Activated T-helper 9 cell treated with anti-CD3 and anti-CD28 coated beads, Interleukin-2, amount 50 U/mL, for 16 hours (primary cell): ENCODE results near the gene ANKRD37.

Experiments
- DNase-seq: peaks from one replicate; pipeline ENCODE4 v3.0.0-alpha.2; 2020; ENCODE audit warnings: low read depth

The ANKRD37 gene

DNA sequence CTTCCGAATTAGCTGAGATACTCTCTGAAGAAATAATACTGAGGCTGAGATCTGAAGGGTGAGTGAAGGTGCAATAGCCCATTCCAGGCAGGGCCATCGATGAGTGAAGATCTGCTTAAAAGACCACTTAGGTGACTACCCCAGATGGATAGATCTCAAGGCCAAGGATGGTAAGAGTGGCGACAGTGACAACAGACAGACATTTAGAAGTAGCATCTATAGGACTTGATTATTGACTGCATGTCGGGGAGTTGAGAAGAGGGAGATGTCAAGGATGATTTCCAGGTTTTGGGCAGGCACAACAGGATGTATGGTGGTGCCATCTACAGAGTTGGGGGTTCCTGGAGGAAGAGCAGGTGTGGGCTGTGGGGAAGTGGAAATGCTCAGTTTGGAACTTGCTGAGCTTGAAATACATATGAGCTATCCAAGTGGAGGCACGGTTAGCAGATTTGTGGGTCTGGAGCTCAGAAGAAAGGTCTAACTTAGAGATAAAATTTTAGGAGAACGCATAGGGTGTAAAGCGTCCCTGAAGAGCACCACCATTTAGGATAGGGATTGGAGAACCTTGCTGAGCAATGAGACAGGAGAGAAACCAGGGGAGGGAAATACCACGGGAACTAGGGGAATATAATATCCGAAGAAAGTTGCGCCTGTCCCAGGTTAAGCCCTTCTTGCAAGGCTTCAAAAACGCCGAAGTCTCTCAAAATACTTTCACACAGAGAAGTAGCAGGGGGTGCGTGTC, 28.4 kb downstream of the ANKRD37 start:
- DNase-seq: no peak

DNA sequence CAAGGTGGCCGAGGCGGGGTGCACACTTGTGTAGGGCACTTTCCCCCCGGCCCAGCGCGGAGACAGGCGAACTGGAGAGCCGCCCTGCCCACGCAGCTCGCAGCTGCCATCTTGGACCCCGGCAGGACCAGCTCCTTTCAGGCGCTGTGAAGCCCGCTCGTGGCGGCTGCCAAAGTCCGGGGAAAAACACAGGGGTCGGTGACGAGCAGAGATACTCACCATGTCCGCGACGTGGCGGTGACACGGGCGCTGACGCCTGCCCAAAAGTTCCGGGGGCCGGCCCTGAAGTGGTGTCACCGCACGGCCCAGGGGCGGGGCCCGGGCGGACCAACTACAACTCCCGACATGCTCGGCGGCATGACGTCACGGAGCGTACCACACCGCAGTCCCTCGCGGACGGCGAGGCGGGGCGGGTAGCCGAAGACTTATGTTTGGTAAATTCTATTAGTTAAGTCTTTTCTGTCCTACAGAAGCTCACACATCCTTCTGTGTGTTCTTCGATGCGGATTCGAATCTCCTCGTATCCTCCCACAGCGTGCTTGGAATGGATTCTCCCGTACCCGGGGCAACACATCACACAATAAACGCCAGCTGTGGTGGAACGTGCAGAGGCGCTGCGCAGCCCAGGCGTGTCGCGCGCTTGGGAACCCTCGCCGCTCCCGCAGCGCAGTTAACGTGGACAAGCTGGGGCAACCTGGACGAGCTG, 29.2 kb downstream of the ANKRD37 start, which contains the start of gene UFSP2:
Gene UFSP2, minus strand, starts transcription at position 318 of the 706 bp plus-strand sequence. Its CDS starts 96 bp downstream, at position 222.
- peak; percentile 85 for DNase-seq

DNA sequence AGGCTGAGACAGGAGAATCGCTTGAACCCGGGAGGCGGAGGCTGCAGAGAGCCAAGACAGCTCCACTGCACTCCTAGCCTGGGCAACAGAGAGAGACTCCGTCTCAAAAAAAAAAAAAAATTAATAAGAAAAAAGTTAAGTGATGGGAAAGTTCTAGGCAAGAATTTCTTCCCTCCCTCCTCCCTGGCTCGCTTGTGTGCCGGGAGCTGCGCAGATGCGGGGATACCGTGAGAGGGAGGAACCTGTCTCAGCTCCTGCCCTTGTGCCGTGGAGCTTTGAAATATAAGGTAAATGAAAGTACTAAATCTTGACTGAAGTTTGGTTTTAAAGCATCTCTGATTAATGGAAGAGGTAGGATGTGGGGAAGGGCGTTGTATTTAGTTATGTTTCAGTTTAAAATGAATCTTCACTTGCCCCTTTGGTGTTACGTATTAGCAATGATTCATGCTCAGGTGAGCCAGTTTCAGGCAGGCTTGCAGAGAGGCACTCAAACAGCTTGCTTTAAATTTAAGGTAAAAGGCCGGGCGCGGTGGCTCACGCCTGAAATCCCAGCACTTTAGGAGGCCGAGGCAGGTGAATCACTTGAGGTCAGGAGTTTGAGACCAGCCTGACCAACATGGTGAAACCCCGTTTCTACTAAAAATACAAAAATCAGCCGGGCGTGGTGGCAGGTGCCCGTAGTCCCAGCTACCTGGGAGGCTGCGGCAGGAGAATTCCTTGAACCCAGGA, 30.5 kb downstream of the ANKRD37 start:
- no peak for DNase-seq

DNA sequence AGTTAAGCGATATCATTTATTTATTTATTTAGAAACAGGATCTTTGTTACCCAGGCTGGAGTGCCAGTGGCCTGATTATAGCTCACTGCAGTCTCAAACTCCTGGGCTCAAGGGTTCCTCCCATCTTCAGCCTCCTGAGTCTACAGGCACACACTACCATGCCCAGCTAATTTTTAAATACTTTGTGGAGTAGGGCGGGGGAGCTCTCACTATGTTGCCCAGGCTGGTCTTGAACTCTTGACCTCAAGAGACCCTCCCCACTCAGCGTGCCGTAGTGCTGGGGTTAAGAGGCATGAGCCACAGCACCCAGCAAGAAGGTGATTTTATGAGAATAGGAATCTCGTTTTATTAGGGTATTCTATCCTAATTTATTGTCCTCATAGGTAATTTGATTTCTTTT, 33.0 kb downstream of the ANKRD37 start:
- no peak for DNase-seq

DNA sequence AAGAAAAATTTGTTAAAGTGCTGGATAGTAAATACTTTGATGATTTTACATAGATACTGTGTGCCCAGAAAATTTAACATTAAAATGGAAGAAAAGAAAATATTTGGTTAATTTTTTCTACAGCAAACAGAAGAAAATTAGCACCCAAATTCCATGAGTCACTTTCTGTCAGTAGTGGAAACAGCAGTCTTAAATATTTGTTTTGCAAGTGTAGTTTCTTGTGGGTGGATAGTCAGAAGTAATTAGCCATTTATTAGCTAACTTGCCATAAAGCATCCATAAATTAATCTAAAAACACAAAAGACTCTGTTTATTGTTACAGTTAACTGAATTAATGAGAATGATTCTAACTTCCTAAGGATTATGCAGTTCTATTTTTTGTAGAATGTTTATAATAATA, 38.8 kb downstream of the ANKRD37 start:
- no peak for DNase-seq

DNA sequence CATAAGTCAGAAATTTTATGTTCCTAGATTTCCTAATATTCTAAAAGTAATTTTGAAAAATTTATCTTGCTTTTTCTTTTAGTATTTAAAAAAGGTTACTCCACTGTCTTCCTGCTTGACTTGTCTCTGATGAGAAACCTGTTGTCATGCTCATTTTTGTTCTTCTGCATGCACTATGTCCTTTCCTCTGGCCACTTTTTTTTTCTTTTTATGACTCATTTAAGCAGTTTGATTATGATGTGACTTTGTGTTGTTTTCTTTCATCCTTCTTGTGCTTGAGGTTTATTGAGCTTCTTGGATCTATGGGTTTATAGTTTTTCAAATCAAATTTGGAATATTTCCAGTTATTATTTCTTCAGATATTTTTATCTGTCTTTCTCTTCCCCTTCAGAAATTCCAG, 41.2 kb downstream of the ANKRD37 start:
- DNase-seq: no peak

DNA sequence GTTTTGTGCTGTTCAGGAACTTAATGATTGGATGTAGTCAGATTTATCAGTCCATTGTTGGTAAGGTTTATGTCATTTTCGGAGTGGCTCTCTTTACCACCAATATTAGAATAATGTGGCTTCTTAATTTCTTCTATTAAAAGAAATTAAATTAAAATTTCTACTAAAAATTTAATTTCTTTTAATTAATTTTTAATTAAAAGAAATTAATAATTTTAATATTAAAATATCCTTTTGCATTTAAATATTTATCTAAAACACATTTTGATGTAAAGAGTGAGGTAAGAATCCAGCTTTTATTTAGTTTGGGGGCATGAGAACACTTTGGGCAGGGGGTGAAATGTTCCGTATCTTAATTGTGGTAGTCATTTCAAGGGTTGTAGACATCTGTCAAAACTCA, 44.8 kb downstream of the ANKRD37 start:
- DNase-seq: no peak

DNA sequence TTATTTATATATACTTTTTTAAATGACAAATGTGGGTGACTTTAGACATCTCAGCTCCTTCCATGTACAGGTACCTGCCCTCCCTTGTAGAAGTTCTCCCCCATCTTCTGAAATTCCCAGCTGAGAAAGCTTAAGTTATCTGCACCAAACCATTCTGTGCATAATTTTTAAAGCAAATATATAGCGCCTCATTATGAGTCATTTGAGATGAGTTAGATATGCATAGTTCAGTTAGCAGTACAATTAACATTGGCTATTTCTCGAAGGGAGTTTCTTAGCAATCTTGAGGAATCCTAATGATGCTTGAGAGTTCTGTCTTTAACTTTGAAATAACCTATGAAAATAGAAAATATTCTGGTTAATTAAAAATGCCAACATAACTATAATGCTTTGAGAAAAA, 48.6 kb downstream of the ANKRD37 start:
- DNase-seq: no peak
